ENCODE results near the gene HAVCR2.

DNA sequence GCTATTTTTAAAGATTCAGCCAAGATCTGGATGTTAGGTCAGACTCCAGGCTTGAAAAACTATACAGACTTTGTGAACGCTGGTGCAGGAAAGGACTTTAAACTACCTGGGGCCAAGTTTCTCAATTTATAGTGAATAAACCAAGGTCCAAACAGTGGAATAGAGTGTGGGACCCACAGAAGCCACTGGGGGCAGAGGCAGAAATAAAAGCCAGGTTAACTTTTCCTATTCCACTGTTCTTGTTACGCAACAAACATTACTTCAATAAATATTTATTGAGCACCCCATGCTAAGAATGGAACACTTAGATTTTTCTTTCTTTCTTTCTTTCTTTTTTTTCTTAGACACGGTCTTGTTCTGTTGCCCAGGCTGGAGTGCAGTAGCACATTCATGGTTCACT lies 38.9 kb downstream of the HAVCR2 start:
- no peak for TF ChIP-seq POLR2A (IDR thresholded peaks at IDR 0.05)
- TF ChIP-seq, protein P1, sequence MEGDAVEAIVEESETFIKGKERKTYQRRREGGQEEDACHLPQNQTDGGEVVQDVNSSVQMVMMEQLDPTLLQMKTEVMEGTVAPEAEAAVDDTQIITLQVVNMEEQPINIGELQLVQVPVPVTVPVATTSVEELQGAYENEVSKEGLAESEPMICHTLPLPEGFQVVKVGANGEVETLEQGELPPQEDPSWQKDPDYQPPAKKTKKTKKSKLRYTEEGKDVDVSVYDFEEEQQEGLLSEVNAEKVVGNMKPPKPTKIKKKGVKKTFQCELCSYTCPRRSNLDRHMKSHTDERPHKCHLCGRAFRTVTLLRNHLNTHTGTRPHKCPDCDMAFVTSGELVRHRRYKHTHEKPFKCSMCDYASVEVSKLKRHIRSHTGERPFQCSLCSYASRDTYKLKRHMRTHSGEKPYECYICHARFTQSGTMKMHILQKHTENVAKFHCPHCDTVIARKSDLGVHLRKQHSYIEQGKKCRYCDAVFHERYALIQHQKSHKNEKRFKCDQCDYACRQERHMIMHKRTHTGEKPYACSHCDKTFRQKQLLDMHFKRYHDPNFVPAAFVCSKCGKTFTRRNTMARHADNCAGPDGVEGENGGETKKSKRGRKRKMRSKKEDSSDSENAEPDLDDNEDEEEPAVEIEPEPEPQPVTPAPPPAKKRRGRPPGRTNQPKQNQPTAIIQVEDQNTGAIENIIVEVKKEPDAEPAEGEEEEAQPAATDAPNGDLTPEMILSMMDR (IDR thresholded peaks at IDR 0.05): no peak
- TF ChIP-seq EP300 (IDR thresholded peaks at IDR 0.05): no peak
- TF ChIP-seq POLR2AphosphoS5 (IDR thresholded peaks at IDR 0.05): no peak
